WTC11 (cell line): ENCODE data around the gene CPEB3.

Source experiments
- ATF6 ChIP-seq: sonication (generic); formaldehyde crosslinking; IDR thresholded peaks from 2 replicates; pipeline ENCODE4 v1.8.1; 2023; ENCODE audit warnings: mild to moderate bottlenecking, missing genetic modification reagents
- CBFB ChIP-seq: sonication (generic); formaldehyde crosslinking; IDR thresholded peaks from 2 replicates; pipeline ENCODE4 v1.8.1; 2022; ENCODE audit warnings: mild to moderate bottlenecking, low read depth, missing genetic modification reagents
- CREB1 ChIP-seq: sonication (generic); formaldehyde crosslinking; IDR thresholded peaks from 2 replicates; pipeline ENCODE4 v1.8.0; 2023; ENCODE audit warnings: mild to moderate bottlenecking, missing genetic modification reagents
- CTCF ChIP-seq: fragments of 200-600 bp; IDR thresholded peaks from 2 replicates; pipeline ENCODE4 v1.8.0; 2022; ENCODE audit warnings: antibody characterized with exemption
- ELF4 ChIP-seq: sonication (generic); formaldehyde crosslinking; IDR thresholded peaks from 2 replicates; pipeline ENCODE4 v1.8.1; 2022; ENCODE audit warnings: low read depth, mild to moderate bottlenecking, moderate library complexity, missing genetic modification reagents
- ZNF263 ChIP-seq: sonication (generic); formaldehyde crosslinking; IDR thresholded peaks from 2 replicates; pipeline ENCODE4 v1.8.1; 2022; ENCODE audit warnings: low read depth, mild to moderate bottlenecking, moderate library complexity, missing genetic modification reagents

GRCh38 chr10:92263396-92263795, 27.5 kb downstream of the CPEB3 start:
- TF ChIP-seq CTCF (no peak), CREB1 (CRISPR knock-in tag) (no peak), ATF6 (no peak), CBFB (CRISPR knock-in tag) (no peak), ELF4 (no peak), ZNF263 (CRISPR knock-in tag) (no peak)
